Spleen (tissue), 11 donors: Measurements from ENCODE around the gene GALK1. TPM values are rescaled to one million over a fixed set of nuclear protein-coding genes. Genes with fewer than 3 reads are reported as not detected.

Experiments used
- DNase-seq: peaks from one replicate; pipeline ENCODE4 v3.0.0-alpha.2; 2020
- H3K27ac ChIP-seq, 8 donors: fragments of 200-600 bp; sonication (generic) in 7 of 8; 1 replicate in 4 of 8; 2 replicates in 4 of 8; pipeline versions ENCODE4 v1.5.0 to v1.8.0; 2016 to 2021; ENCODE audit warnings: inconsistent platforms in 4 of 8, mild to moderate bottlenecking in 4 of 8, moderate library complexity in 1 of 8
- H3K27me3 ChIP-seq, 7 donors: fragments of 200-600 bp; sonication (generic) in 6 of 7; replicated peaks in 1 of 7; 1 replicate in 4 of 7; 2 replicates in 3 of 7; pipeline versions ENCODE4 v1.5.0 to v1.8.0; 2016 to 2021; ENCODE audit warnings: inconsistent platforms in 3 of 7, mild to moderate bottlenecking in 1 of 7
- H3K36me3 ChIP-seq, 6 donors: fragments of 200-600 bp; sonication (generic) in 5 of 6; 1 replicate in 4 of 6; 2 replicates in 2 of 6; pipeline versions ENCODE4 v1.5.0 to v1.8.0; 2016 to 2021; ENCODE audit warnings: inconsistent platforms in 2 of 6
- H3K4me1 ChIP-seq, 6 donors: fragments of 200-600 bp; sonication (generic) in 5 of 6; 1 replicate in 3 of 6; 2 replicates in 3 of 6; pipeline versions ENCODE4 v1.5.0 to v1.8.0; 2016 to 2021; ENCODE audit warnings: inconsistent platforms in 3 of 6
- H3K4me3 ChIP-seq, 8 donors: fragments of 200-600 bp; sonication (generic) in 7 of 8; 1 replicate in 4 of 8; 2 replicates in 4 of 8; pipeline versions ENCODE4 v1.5.0 to v1.8.0; 2016 to 2021; ENCODE audit warnings: inconsistent platforms in 4 of 8, mild to moderate bottlenecking in 4 of 8, moderate library complexity in 2 of 8
- H3K9me3 ChIP-seq, 8 donors: fragments of 200-600 bp; sonication (generic) in 7 of 8; 1 replicate in 4 of 8; 2 replicates in 4 of 8; pipeline versions ENCODE4 v1.5.0 to v1.8.0; 2016 to 2021; ENCODE audit warnings: inconsistent platforms in 4 of 8
- CTCF ChIP-seq, 11 experiments: fragments of 200-600 bp in 7 of 11; fragments of 450-650 bp in 4 of 11; sonication (generic) in 4 of 11; IDR thresholded peaks in 8 of 11; conservative IDR thresholded peaks in 3 of 11; 1 replicate in 7 of 11; 2 replicates in 4 of 11; pipeline versions ENCODE4 v1.4.0 to v1.8.0; 2016 to 2021; ENCODE audit warnings: antibody characterized with exemption in 11 of 11, inconsistent platforms in 4 of 11, mild to moderate bottlenecking in 1 of 11
- POLR2A ChIP-seq, 3 donors: fragments of 450-650 bp; IDR thresholded peaks; one replicate each; pipeline ENCODE4 v1.5.1; 2017; ENCODE audit warnings: antibody characterized with exemption in 3 of 3, mild to moderate bottlenecking in 1 of 3
- POLR2AphosphoS5 ChIP-seq, 3 donors: sonication (generic); formaldehyde crosslinking; IDR thresholded peaks; one replicate each; pipeline ENCODE4 v1.5.1; 2017; ENCODE audit warnings: antibody characterized with exemption in 3 of 3
- WGBS, 5 donors: extraction: QIAGEN DNeasy Blood & Tissue Kit in 3 of 5; methylation state at CpG; one replicate each; pipeline versions ENCODE4 v1.1.5 to v1.1.7; 2013 to 2018; 5-methylcytosine and 5-hydroxymethylcytosine counted together
- intact Hi-C: fragments of 100-400 bp; cut with DNase I; formaldehyde crosslinking; loops from one replicate; pipeline ENCODE4 v1.15.0; 2023; ENCODE audit warnings: low total_unique reads
- polyA plus RNA-seq, 3 donors: library from polyadenylated mRNA; stranded (reverse); fragments of 200-250 nt; gene quantifications; one replicate each; pipeline ENCODE4 v1.2.1, GENCODE V29; 2013
- total RNA-seq, 7 donors: library from RNA; depleted of rRNA in 3 of 7; stranded (reverse); fragments of >200 nt in 3 of 7; fragmentation: NEBNext Ultra II Directional in 4 of 7; extraction: Animal tissue kit (Norgen Biotek cat#: 25700) in 4 of 7; gene quantifications; one replicate each; pipeline versions ENCODE4 v1.1.0 to v1.2.1, GENCODE V29; 2016 to 2021
- donor health status: healthy with polysubstance abuse.
- donor health status: DM: no; HTN: no; CAD: no; lungs with moderate emphysema.
- donor health status: DM: no; HTN: no; CAD: no.
- donor health status: Bipolar disorder and iron deficiency.
- donor health status: healthy.
- donor health status: DM: no; HTN: no; CAD: no.
- donor health status: DM: yes; HTN: yes; CAD: no.

The GALK1 gene
- total and polyA plus RNA-seq, 10 donors, result 23.5 to 45.9 (median 34.0) TPM

- intact Hi-C loops, result no loop called here
- Histone ChIP-seq H3K27me3 (no peaks in the 10 kb centered on the region), H3K4me3 (no peak overlapping the region), H3K27ac (no peak overlapping the region), H3K36me3 (peaks cover 0 to 44% (median 17%) of the 10 kb centered on the region in 6 donors), H3K9me3 (no peaks in the 10 kb centered on the region), H3K4me1 (peaks cover 0 to 34% (median 13%) of the 10 kb centered on the region in 6 donors)
- DNase-seq, result peak; percentile 1
- WGBS, 5 donors, result 83 to 93% (median 88%) methylated on average over 1 of the region's 1 CpG
- no peak for TF ChIP-seq CTCF (IDR thresholded peaks at IDR 0.05 in 8 of 11, conservative IDR thresholded peaks at IDR 0.05 in 3 of 11)
- TF ChIP-seq POLR2AphosphoS5 (IDR thresholded peaks at IDR 0.05), result no peak
- TF ChIP-seq POLR2A (IDR thresholded peaks at IDR 0.05), result no peak
These were observed 38.9 kb upstream of the GALK1 start for GRCh38 chr17:75803883-75804282.

- DNase-seq, result peak; percentile 14
- intact Hi-C loops, result no loop called here
- Histone ChIP-seq H3K4me1 (peaks cover 0 to 19% (median 8%) of the 10 kb centered on the region in 6 donors), H3K36me3 (peaks cover 4 to 82% (median 35%) of the 10 kb centered on the region in 6 donors), H3K4me3 (no peak overlapping the region), H3K9me3 (no peaks in the 10 kb centered on the region), H3K27ac (no peak overlapping the region), H3K27me3 (no peaks in the 10 kb centered on the region)
- 71 to 88% (median 83%) methylated on average over 4 of the region's 4 CpGs for WGBS, 5 donors
- TF ChIP-seq POLR2A (IDR thresholded peaks at IDR 0.05), result no peak
- TF ChIP-seq CTCF (IDR thresholded peaks at IDR 0.05 in 8 of 11, conservative IDR thresholded peaks at IDR 0.05 in 3 of 11), result no peak
- TF ChIP-seq POLR2AphosphoS5 (IDR thresholded peaks at IDR 0.05), result no peak
These were observed 34.4 kb upstream of the GALK1 start for GRCh38 chr17:75799402-75799801.

GRCh38 chr17:75795820-75796607, 31.0 kb upstream of the GALK1 start:
- 91 to 96% (median 94%) methylated on average over 8 of the region's 8 CpGs for WGBS, 5 donors
- Histone ChIP-seq H3K27me3 (no peaks in the 10 kb centered on the region), H3K4me1 (peaks cover 0 to 29% (median 0%) of the 10 kb centered on the region in 6 donors), H3K27ac (no peak overlapping the region), H3K9me3 (no peaks in the 10 kb centered on the region), H3K36me3 (peaks cover 4 to 99% (median 40%) of the 10 kb centered on the region in 6 donors), H3K4me3 (no peak overlapping the region)
- peak; percentile 6 for DNase-seq
- intact Hi-C loops, result no loop called here
- TF ChIP-seq POLR2AphosphoS5 (IDR thresholded peaks at IDR 0.05) (no peak), CTCF (IDR thresholded peaks at IDR 0.05 in 8 of 11, conservative IDR thresholded peaks at IDR 0.05 in 3 of 11) (no peak), POLR2A (IDR thresholded peaks at IDR 0.05) (no peak)

- Histone ChIP-seq H3K4me1 (peaks cover 0 to 51% (median 8%) of the 10 kb centered on the region in 6 donors), H3K27ac (no peak overlapping the region), H3K4me3 (no peak overlapping the region), H3K36me3 (peaks cover 4 to 84% (median 24%) of the 10 kb centered on the region in 6 donors), H3K9me3 (no peaks in the 10 kb centered on the region), H3K27me3 (no peaks in the 10 kb centered on the region)
- no peak for DNase-seq
- TF ChIP-seq CTCF (IDR thresholded peaks at IDR 0.05 in 8 of 11, conservative IDR thresholded peaks at IDR 0.05 in 3 of 11) (no peak), POLR2A (IDR thresholded peaks at IDR 0.05) (no peak), POLR2AphosphoS5 (IDR thresholded peaks at IDR 0.05) (no peak)
- intact Hi-C loops, result no loop called here
- 53 to 63% (median 56%) methylated on average over 1 of the region's 1 CpG for WGBS, 5 donors
These were observed 28.5 kb upstream of the GALK1 start for GRCh38 chr17:75793460-75793859.
